ENCODE measurements around the gene RAMP3.
A peak's percentile ranks its signal among the peaks of the same experiment; 100 is the strongest.
"Not testable (repeated sequence)": the region's sequence is repeated elsewhere in the genome, so short reads cannot be mapped to it uniquely, and the experiment has no call there.

The RAMP3 gene

GRCh38 chr7:45155357-45155900, 2.2 kb upstream of the RAMP3 start:
- no peak for FAIRE-seq
- no peak for DNase-seq (ENCODE audit: extremely low spot score, insufficient read length, low read depth)

- DNase-seq (ENCODE audit: extremely low spot score, insufficient read length, low read depth) (no peak), FAIRE-seq (no peak)
These were observed 1.6 kb upstream of the RAMP3 start for GRCh38 chr7:45155941-45156340.

- no peak for FAIRE-seq
- DNase-seq (ENCODE audit: extremely low spot score, insufficient read length, low read depth), result no peak
These were observed 897 bp upstream of the RAMP3 start for GRCh38 chr7:45156516-45157272.

- DNase-seq (ENCODE audit: extremely low spot score, insufficient read length, low read depth), result no peak
- FAIRE-seq, result no peak
These were observed 322 bp upstream of the RAMP3 start for GRCh38 chr7:45157286-45157652.

GRCh38 chr7:45158471-45158870, 880 bp downstream of the RAMP3 start:
- FAIRE-seq (no peak), DNase-seq (ENCODE audit: extremely low spot score, insufficient read length, low read depth) (no peak)

GRCh38 chr7:45159296-45159695, 1.7 kb downstream of the RAMP3 start:
- DNase-seq (ENCODE audit: extremely low spot score, insufficient read length, low read depth) (no peak), FAIRE-seq (no peak)

- DNase-seq (ENCODE audit: extremely low spot score, insufficient read length, low read depth) (no peak), FAIRE-seq (peak; percentile 74)
These were observed 2.9 kb downstream of the RAMP3 start for GRCh38 chr7:45160417-45160881.

GRCh38 chr7:45161138-45161537, 3.5 kb downstream of the RAMP3 start:
- FAIRE-seq (no peak), DNase-seq (ENCODE audit: extremely low spot score, insufficient read length, low read depth) (no peak)

GRCh38 chr7:45161842-45162241, 4.3 kb downstream of the RAMP3 start:
- FAIRE-seq, result no peak
- no peak for DNase-seq (ENCODE audit: extremely low spot score, insufficient read length, low read depth)

GRCh38 chr7:45162311-45162845, 4.8 kb downstream of the RAMP3 start:
- no peak for DNase-seq (ENCODE audit: extremely low spot score, insufficient read length, low read depth)
- no peak for FAIRE-seq

- FAIRE-seq (no peak), DNase-seq (ENCODE audit: extremely low spot score, insufficient read length, low read depth) (no peak)
These were observed 5.5 kb downstream of the RAMP3 start for GRCh38 chr7:45162943-45163691.

- DNase-seq (ENCODE audit: extremely low spot score, insufficient read length, low read depth) (no peak), FAIRE-seq (no peak)
These were observed 6.1 kb downstream of the RAMP3 start for GRCh38 chr7:45163692-45164052.

- not testable (repeated sequence) for DNase-seq (ENCODE audit: extremely low spot score, insufficient read length, low read depth); FAIRE-seq
These were observed 6.7 kb downstream of the RAMP3 start for GRCh38 chr7:45164271-45164670.

GRCh38 chr7:45165857-45166256, 8.3 kb downstream of the RAMP3 start:
- FAIRE-seq, result no peak
- no peak for DNase-seq (ENCODE audit: extremely low spot score, insufficient read length, low read depth)

GRCh38 chr7:45171946-45172345, 14.4 kb downstream of the RAMP3 start:
- FAIRE-seq, result no peak

GRCh38 chr7:45173596-45174327, 16.2 kb downstream of the RAMP3 start:
- DNase-seq (ENCODE audit: extremely low spot score, insufficient read length, low read depth), result no peak
- no peak for FAIRE-seq

More at GRCh38 chr7:45171946-45172345, 14.4 kb downstream of the RAMP3 start:
- no peak for DNase-seq (ENCODE audit: extremely low spot score, insufficient read length, low read depth)

- FAIRE-seq (no peak), DNase-seq (ENCODE audit: extremely low spot score, insufficient read length, low read depth) (no peak)
These were observed 16.7 kb downstream of the RAMP3 start for GRCh38 chr7:45174328-45174610.

- FAIRE-seq (no peak), DNase-seq (ENCODE audit: extremely low spot score, insufficient read length, low read depth) (no peak)
These were observed 17.6 kb downstream of the RAMP3 start for GRCh38 chr7:45174966-45175765.

GRCh38 chr7:45176091-45176490, 18.5 kb downstream of the RAMP3 start:
- FAIRE-seq, result no peak
- no peak for DNase-seq (ENCODE audit: extremely low spot score, insufficient read length, low read depth)

Measured in GM18507 (cell line).